ENCODE measurements around the gene NANS.

DNA sequence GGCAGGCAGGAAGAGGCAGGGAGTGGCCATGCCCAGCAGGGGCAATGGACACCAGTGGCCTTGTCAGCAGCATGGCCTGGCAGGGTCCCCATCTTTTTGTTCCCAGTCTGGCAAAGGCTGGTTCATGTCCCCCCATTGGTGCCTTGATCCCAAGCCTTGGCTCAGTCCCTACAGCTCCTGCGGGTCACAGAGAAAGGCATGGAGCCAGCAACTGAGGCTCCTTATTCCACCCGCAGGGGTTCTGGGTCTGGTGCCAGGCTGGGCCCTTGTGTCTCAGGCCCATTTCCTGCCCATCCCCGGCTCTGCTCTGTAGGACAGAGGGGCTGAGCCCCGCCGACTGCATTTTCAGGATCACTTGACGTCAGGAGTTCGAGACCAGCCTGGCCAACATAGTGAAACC lies 48.5 kb downstream of the NANS start:
- TF ChIP-seq BHLHE40 (IDR thresholded peaks at IDR 0.05; ENCODE audit: borderline replicate concordance) (no peak), FOXA1 (IDR thresholded peaks at IDR 0.05) (no peak)

Data from HEK293T (cell line).